ENCODE measurements around the gene NDUFB2.

- no peak for TF ChIP-seq EP300 (conservative IDR thresholded peaks at IDR 0.05; ENCODE audit: poor library complexity, severe bottlenecking)
- TF ChIP-seq, protein P1, sequence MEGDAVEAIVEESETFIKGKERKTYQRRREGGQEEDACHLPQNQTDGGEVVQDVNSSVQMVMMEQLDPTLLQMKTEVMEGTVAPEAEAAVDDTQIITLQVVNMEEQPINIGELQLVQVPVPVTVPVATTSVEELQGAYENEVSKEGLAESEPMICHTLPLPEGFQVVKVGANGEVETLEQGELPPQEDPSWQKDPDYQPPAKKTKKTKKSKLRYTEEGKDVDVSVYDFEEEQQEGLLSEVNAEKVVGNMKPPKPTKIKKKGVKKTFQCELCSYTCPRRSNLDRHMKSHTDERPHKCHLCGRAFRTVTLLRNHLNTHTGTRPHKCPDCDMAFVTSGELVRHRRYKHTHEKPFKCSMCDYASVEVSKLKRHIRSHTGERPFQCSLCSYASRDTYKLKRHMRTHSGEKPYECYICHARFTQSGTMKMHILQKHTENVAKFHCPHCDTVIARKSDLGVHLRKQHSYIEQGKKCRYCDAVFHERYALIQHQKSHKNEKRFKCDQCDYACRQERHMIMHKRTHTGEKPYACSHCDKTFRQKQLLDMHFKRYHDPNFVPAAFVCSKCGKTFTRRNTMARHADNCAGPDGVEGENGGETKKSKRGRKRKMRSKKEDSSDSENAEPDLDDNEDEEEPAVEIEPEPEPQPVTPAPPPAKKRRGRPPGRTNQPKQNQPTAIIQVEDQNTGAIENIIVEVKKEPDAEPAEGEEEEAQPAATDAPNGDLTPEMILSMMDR (IDR thresholded peaks at IDR 0.05; ENCODE audit: poor library complexity, severe bottlenecking), result no peak
These were observed 12.2 kb upstream of the NDUFB2 start for GRCh38 chr7:140684066-140684950.

All from neural cell (in vitro differentiated cells).